HEK293T (cell line): ENCODE measurements around the gene CASR.

ENCODE experiments used
- FOXK2 ChIP-seq: fragments of 450-650 bp; IDR thresholded peaks from 2 replicates; pipeline ENCODE4 v1.6.1; 2016; ENCODE audit warnings: mild to moderate bottlenecking
- FOXM1 ChIP-seq: fragments of 450-650 bp; IDR thresholded peaks from 2 replicates; pipeline ENCODE4 v1.6.1; 2017; ENCODE audit warnings: mild to moderate bottlenecking, borderline replicate concordance
- HDGF ChIP-seq: fragments of 450-650 bp; IDR thresholded peaks from 2 replicates; pipeline ENCODE4 v1.6.1; 2017; ENCODE audit warnings: antibody characterized with exemption, borderline replicate concordance
- L3MBTL2 ChIP-seq: fragments of 450-650 bp; conservative IDR thresholded peaks from 2 replicates; pipeline ENCODE4 v1.6.1; 2016; ENCODE audit warnings: mild to moderate bottlenecking
- NFRKB ChIP-seq: fragments of 450-650 bp; IDR thresholded peaks from 2 replicates; pipeline ENCODE4 v1.6.1; 2016; ENCODE audit warnings: mild to moderate bottlenecking, moderate library complexity
- SUZ12 ChIP-seq: fragments of 450-650 bp; IDR thresholded peaks from 2 replicates; pipeline ENCODE4 v1.6.1; 2016; ENCODE audit warnings: mild to moderate bottlenecking
- TARDBP ChIP-seq: fragments of 450-650 bp; IDR thresholded peaks from 2 replicates; pipeline ENCODE4 v1.6.1; 2016

GRCh38 chr3:122306622-122306953, 123.1 kb downstream of the CASR start:
- TF ChIP-seq HDGF: no peak
- TF ChIP-seq L3MBTL2: no peak
- TF ChIP-seq FOXK2: no peak
- no peak for TF ChIP-seq FOXM1
- TF ChIP-seq NFRKB: no peak
- TF ChIP-seq TARDBP: no peak
- TF ChIP-seq SUZ12: no peak
